A673 (cell line): Measurements from ENCODE around the gene RHOT1.

Experiments used
- EZH2 ChIP-seq: fragments of 200-600 bp; sonication (generic); IDR thresholded peaks from 2 replicates; pipeline ENCODE4 v1.6.1; 2017; ENCODE audit warnings: borderline replicate concordance, low read depth, mild to moderate bottlenecking, mixed read lengths, antibody characterized with exemption, low read length; ENCODE audit not compliant: poor library complexity, severe bottlenecking
- TF ChIP-seq, protein P1 (sequence below): fragments of 300-800, 200-600 bp; sonication (generic); conservative IDR thresholded peaks from 2 replicates; pipeline ENCODE4 v1.5.1; 2017; ENCODE audit warnings: low read depth, mild to moderate bottlenecking, antibody characterized with exemption, low read length, moderate library complexity, mixed read lengths

- no peak for TF ChIP-seq EZH2
- TF ChIP-seq, protein P1, sequence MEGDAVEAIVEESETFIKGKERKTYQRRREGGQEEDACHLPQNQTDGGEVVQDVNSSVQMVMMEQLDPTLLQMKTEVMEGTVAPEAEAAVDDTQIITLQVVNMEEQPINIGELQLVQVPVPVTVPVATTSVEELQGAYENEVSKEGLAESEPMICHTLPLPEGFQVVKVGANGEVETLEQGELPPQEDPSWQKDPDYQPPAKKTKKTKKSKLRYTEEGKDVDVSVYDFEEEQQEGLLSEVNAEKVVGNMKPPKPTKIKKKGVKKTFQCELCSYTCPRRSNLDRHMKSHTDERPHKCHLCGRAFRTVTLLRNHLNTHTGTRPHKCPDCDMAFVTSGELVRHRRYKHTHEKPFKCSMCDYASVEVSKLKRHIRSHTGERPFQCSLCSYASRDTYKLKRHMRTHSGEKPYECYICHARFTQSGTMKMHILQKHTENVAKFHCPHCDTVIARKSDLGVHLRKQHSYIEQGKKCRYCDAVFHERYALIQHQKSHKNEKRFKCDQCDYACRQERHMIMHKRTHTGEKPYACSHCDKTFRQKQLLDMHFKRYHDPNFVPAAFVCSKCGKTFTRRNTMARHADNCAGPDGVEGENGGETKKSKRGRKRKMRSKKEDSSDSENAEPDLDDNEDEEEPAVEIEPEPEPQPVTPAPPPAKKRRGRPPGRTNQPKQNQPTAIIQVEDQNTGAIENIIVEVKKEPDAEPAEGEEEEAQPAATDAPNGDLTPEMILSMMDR: no peak
Observed at GRCh38 chr17:32174889-32175288, 32.6 kb downstream of the RHOT1 start.
